Right lobe of liver (tissue), 6 donors: Measurements from ENCODE around the gene ATF3. TPM values are rescaled to one million over a fixed set of nuclear protein-coding genes. Genes with fewer than 3 reads are reported as not detected.
A peak's percentile ranks its signal among the peaks of the same experiment; 100 is the strongest.

Experiments
- ATAC-seq, 4 donors: fragments of 200-7000 bp; cut with Tn5 transposase; one replicate each; pipeline ENCODE4 v1.9.1; 2020; ENCODE audit warnings: mild to moderate bottlenecking in 4 of 4, moderate library complexity in 4 of 4
- DNase-seq, 3 donors: peaks; one replicate each; pipeline ENCODE4 v3.0.0-alpha.2; 2020
- H3K27ac ChIP-seq, 3 donors: fragments of 200-600 bp; one replicate each; pipeline ENCODE4 v1.8.0; 2022
- H3K27me3 ChIP-seq, 2 donors: fragments of 200-600 bp; one replicate each; pipeline ENCODE4 v1.8.0; 2022
- H3K36me3 ChIP-seq, 4 donors: fragments of 200-600 bp; sonication (generic) in 1 of 4; one replicate each; pipeline versions ENCODE4 v1.5.1 to v1.8.0; 2017 to 2022; ENCODE audit warnings: control low read depth in 1 of 4
- H3K4me1 ChIP-seq, 4 donors: fragments of 200-600 bp; sonication (generic) in 1 of 4; one replicate each; pipeline versions ENCODE4 v1.5.1 to v1.8.0; 2017 to 2022; ENCODE audit warnings: control low read depth in 1 of 4
- H3K4me3 ChIP-seq, 3 donors: fragments of 200-600 bp; one replicate each; pipeline ENCODE4 v1.8.0; 2022
- H3K9me3 ChIP-seq, 4 donors: fragments of 200-600 bp; sonication (generic) in 1 of 4; one replicate each; pipeline versions ENCODE4 v1.5.1 to v1.8.0; 2017 to 2022; ENCODE audit warnings: control low read depth in 1 of 4
- CTCF ChIP-seq, 4 donors: fragments of 200-600 bp in 3 of 4; fragments of 450-650 bp in 1 of 4; IDR thresholded peaks; one replicate each; pipeline versions ENCODE4 v1.5.1 to v1.8.0; 2016 to 2022; ENCODE audit warnings: antibody characterized with exemption in 4 of 4, mild to moderate bottlenecking in 2 of 4
- POLR2A ChIP-seq: fragments of 450-650 bp; IDR thresholded peaks from one replicate; pipeline ENCODE4 v1.6.1; 2017; ENCODE audit warnings: antibody characterized with exemption, mild to moderate bottlenecking
- WGBS: methylation state at CpG from one replicate; pipeline ENCODE4 v1.1.6; 2018; ENCODE audit warnings: low coverage, low lambda C conversion rate; ENCODE audit not compliant: insufficient coverage; ENCODE audit errors: missing lambda C conversion rate; 5-methylcytosine and 5-hydroxymethylcytosine counted together
- intact Hi-C, 2 donors: fragments of 100-400 bp; cut with DNase I; formaldehyde crosslinking; loops; one replicate each; pipeline versions ENCODE4 v1.11.2 to v1.14.1; 2022
- total RNA-seq, 6 experiments: library from RNA; depleted of rRNA in 2 of 6; stranded (reverse); fragments of >200 nt in 2 of 6; fragmentation: NEBNext Ultra II Directional in 3 of 6; extraction: Animal tissue kit (Norgen Biotek cat#: 25700) in 3 of 6; gene quantifications; one replicate each; pipeline versions ENCODE4 v1.1.0 to v1.2.4, GENCODE V29; 2016 to 2023
- donor health status: DM: no; HTN: yes; CAD: no.
- donor health status: DM: no; HTN: no; CAD: no.
- donor health status: DM: no; HTN: no; CAD: no.
- donor health status: DM: no; HTN: yes; CAD: no.
- donor health status: DM: no; HTN: yes; CAD: no.

ATF3 gene
- total RNA-seq, 6 experiments from 2014 or later = 3.7 to 77.2 (median 15.1) TPM

GRCh38 chr1:212618466-212619210 lies 10.1 kb downstream of the ATF3 start:
- ATAC-seq = peak in 3 of 4 donors; percentile 4 to 35 (median 10)
- no peaks in the 10 kb centered on the region for H3K9me3 ChIP-seq
- H3K4me3 ChIP-seq = no peak overlapping the region
- peaks cover 9 to 51% (median 23%) of the 10 kb centered on the region in 4 donors for H3K36me3 ChIP-seq
- no peak overlapping the region for H3K27ac ChIP-seq
- DNase-seq = no peak
- no peak for TF ChIP-seq CTCF (IDR thresholded peaks at IDR 0.05)
- no peak for TF ChIP-seq POLR2A
- H3K27me3 ChIP-seq = no peaks in the 10 kb centered on the region
- intact Hi-C loops = no loop called here
- WGBS = 90% methylated on average over 5 of the region's 8 CpGs
- no peaks in the 10 kb centered on the region for H3K4me1 ChIP-seq

- TF ChIP-seq POLR2A (no peak), CTCF (IDR thresholded peaks at IDR 0.05) (no peak)
- Histone ChIP-seq H3K4me3 (no peak overlapping the region), H3K27ac (no peak overlapping the region), H3K4me1 (no peaks in the 10 kb centered on the region), H3K27me3 (no peaks in the 10 kb centered on the region), H3K36me3 (peaks cover 9 to 48% (median 22%) of the 10 kb centered on the region in 4 donors), H3K9me3 (no peaks in the 10 kb centered on the region)
- no peak for DNase-seq
- ATAC-seq = peak in 1 of 4 donors; percentile 8
- intact Hi-C loops = loop anchor here in 1 of 2 donors (10.0 kb wide), 1 partner anchor 145 kb away; no protein-coding TSS in a partner anchor
- WGBS = 100% methylated on average over 1 of the region's 1 CpG
These were observed 11.7 kb downstream of the ATF3 start for GRCh38 chr1:212620293-212620692.

DNA sequence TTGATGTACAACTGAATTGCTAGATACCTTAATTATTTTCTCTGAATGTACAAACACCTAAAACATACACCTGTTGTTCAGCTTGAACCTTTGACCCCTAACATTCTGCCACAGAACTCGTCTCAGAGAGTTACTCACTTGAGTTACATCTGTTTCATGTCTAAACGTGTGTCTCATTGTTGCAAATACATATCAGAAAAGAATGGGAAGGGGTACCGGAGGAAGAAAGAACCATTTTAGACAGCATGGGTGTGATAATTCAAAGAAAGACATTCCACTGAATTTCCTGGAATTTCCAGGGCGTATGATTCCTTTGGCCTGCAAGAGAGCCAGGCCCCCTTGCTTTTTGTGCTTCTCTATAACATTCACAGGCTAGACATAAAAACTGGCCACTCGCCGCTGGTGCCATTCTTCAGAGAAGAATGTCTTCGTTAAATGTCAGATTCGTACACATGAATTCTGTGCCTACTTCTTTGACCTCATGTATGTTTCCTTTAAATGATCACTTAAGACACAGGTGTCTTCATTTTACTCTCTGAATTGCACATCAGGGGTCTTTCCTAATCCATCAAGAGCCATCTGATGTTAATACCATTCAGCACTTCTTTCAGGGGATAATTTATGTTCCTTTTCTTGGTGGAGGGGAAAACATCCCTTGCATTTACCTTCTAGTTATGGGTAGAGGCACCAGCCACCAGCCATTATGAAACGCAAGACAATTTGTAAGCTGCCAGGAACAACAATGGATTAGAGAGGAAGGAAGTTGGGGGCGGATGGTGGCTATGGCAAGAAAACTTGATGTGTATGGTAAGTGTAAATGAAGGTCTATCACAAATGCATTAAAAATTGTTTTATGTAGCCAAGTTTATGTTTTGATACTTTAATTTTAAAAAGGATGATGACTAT lies 12.7 kb downstream of the ATF3 start:
- ATAC-seq = no peak
- intact Hi-C loops = loop anchor here in 1 of 2 donors (10.0 kb wide), 1 partner anchor 146 kb away; no protein-coding TSS in a partner anchor
- H3K36me3 ChIP-seq = peaks cover 5 to 40% (median 20%) of the 10 kb centered on the region in 4 donors

More for the DNA sequence above, 12.7 kb downstream of the ATF3 start:
- WGBS = 61% methylated on average over 8 of the region's 10 CpGs
- no peaks in the 10 kb centered on the region for H3K27me3 ChIP-seq
- no peak for TF ChIP-seq POLR2A
- TF ChIP-seq CTCF (IDR thresholded peaks at IDR 0.05) = no peak
- H3K4me3 ChIP-seq = no peak overlapping the region
- no peaks in the 10 kb centered on the region for H3K9me3 ChIP-seq
- no peak overlapping the region for H3K27ac ChIP-seq
- no peak for DNase-seq
- no peaks in the 10 kb centered on the region for H3K4me1 ChIP-seq
